ENCODE measurements around the gene BCAS3.

DNA sequence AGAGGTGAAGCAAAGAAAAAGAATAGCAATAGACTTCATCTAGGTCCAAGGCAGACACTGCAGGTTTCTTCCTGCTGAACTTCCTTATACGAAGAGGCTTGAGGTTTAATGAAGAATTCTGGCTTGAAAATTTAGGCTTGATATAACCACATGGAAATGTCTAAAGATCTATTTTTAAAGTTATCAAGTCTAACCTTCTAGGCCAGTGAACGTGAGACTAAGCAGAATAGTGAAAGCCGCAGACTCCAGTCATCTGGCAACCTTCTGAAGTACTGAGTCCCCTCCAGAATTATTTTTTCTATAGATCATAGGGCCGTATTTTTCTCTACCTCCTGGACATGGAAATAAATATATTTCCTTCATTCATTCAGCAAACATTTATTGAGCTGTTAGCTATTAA, 333.6 kb downstream of the BCAS3 start:
- TF ChIP-seq CTCF (IDR thresholded peaks at IDR 0.05) (no peak), POLR2A (IDR thresholded peaks at IDR 0.05) (no peak)

All from heart left ventricle (tissue), 13 donors.